Astrocyte (in vitro differentiated cells and primary cell): Measurements from ENCODE around the gene CDH26. TPM values are rescaled to one million over a fixed set of nuclear protein-coding genes. Genes with fewer than 3 reads are reported as not detected.

ENCODE experiments used
- DNase-seq: peaks from one replicate; pipeline ENCODE4 v3.0.0-alpha.2; 2010; ENCODE audit warnings: low read depth
- FAIRE-seq: peaks from 2 replicates; lab custom pipeline; 2011; peaks lifted over from hg19 to GRCh38; lab: Jason Lieb, UNC
- H2AFZ ChIP-seq: 2 replicates; pipeline ENCODE4 v1.6.0; 2012; ENCODE audit warnings: low read depth, low read length, inconsistent platforms
- H3K27ac ChIP-seq: 2 replicates; pipeline ENCODE4 v1.5.1; 2011; ENCODE audit warnings: low read depth, low read length, inconsistent platforms
- H3K27me3 ChIP-seq: 2 replicates; pipeline ENCODE4 v1.6.0; 2011; ENCODE audit warnings: low read length, inconsistent platforms; ENCODE audit not compliant: insufficient read depth
- H3K36me3 ChIP-seq: 2 replicates; pipeline ENCODE4 v1.5.1; 2011; ENCODE audit warnings: low read length, inconsistent platforms; ENCODE audit not compliant: insufficient read depth
- H3K4me1 ChIP-seq: 2 replicates; pipeline ENCODE4 v1.5.1; 2011; ENCODE audit warnings: low read length, inconsistent platforms; ENCODE audit not compliant: insufficient read depth
- H3K4me2 ChIP-seq: 2 replicates; pipeline ENCODE4 v1.6.0; 2012; ENCODE audit warnings: low read length, inconsistent platforms
- H3K4me3 ChIP-seq: 2 replicates; pipeline ENCODE4 v1.5.1; 2011; ENCODE audit warnings: low read depth, mild to moderate bottlenecking, low read length, inconsistent platforms; ENCODE audit not compliant: insufficient read depth
- H3K79me2 ChIP-seq: 2 replicates; pipeline ENCODE4 v1.6.0; 2012; ENCODE audit warnings: mild to moderate bottlenecking, low read length, inconsistent platforms; ENCODE audit not compliant: insufficient read depth
- H3K9ac ChIP-seq: 2 replicates; pipeline ENCODE4 v1.6.0; 2012; ENCODE audit warnings: mild to moderate bottlenecking, low read length, inconsistent platforms
- H3K9me3 ChIP-seq: 2 replicates; pipeline ENCODE4 v1.5.1; 2012; ENCODE audit warnings: low read depth, mild to moderate bottlenecking, low read length, inconsistent platforms; ENCODE audit not compliant: insufficient read depth
- H4K20me1 ChIP-seq: 2 replicates; pipeline ENCODE4 v1.6.0; 2012; ENCODE audit warnings: low read length, inconsistent platforms; ENCODE audit not compliant: insufficient read depth
- H3K27ac Mint-ChIP-seq: one replicate; pipeline ENCODE4 v1.8.0; 2021; ENCODE audit warnings: mild to moderate bottlenecking, mixed read lengths; ENCODE audit not compliant: unreplicated experiment
- H3K27me3 Mint-ChIP-seq: one replicate; pipeline ENCODE4 v1.8.0; 2021; ENCODE audit warnings: low read depth, mixed read lengths; ENCODE audit not compliant: unreplicated experiment
- H3K36me3 Mint-ChIP-seq: one replicate; pipeline ENCODE4 v1.8.0; 2021; ENCODE audit warnings: low read depth, mixed read lengths; ENCODE audit not compliant: unreplicated experiment
- H3K4me1 Mint-ChIP-seq: one replicate; pipeline ENCODE4 v1.8.0; 2021; ENCODE audit warnings: low read depth, mixed read lengths; ENCODE audit not compliant: unreplicated experiment
- H3K4me3 Mint-ChIP-seq: one replicate; pipeline ENCODE4 v1.8.0; 2021; ENCODE audit warnings: mild to moderate bottlenecking, moderate library complexity, mixed read lengths; ENCODE audit not compliant: unreplicated experiment
- H3K9me3 Mint-ChIP-seq: one replicate; pipeline ENCODE4 v1.8.0; 2021; ENCODE audit warnings: mild to moderate bottlenecking, mixed read lengths; ENCODE audit not compliant: unreplicated experiment
- CTCF ChIP-seq: IDR thresholded peaks from 2 replicates; pipeline ENCODE4 v1.5.1; 2011; ENCODE audit warnings: low read depth, mild to moderate bottlenecking, inconsistent platforms, low read length, moderate library complexity; ENCODE audit not compliant: insufficient read depth
- EZH2 ChIP-seq: IDR thresholded peaks from 2 replicates; pipeline ENCODE4 v1.6.1; 2012; ENCODE audit warnings: mild to moderate bottlenecking, low read length, inconsistent platforms; ENCODE audit not compliant: insufficient read depth
- total RNA-seq: library from RNA; stranded (reverse); gene quantifications from 2 replicates; pipeline ENCODE4 v1.2.1, GENCODE V29; 2021

CDH26 gene
- total RNA-seq, 1 donor from 2014 or later, result 0.34 TPM

GRCh38 chr20:60021104-60021503 is 62.9 kb downstream of the CDH26 start:
- Histone ChIP-seq H3K4me2 (no peak overlapping the region), H3K27me3 (no peaks in the 10 kb centered on the region), H3K36me3 (no peaks in the 10 kb centered on the region), H3K27ac (no peak overlapping the region), H4K20me1 (no peaks in the 10 kb centered on the region), H3K9me3 (no peaks in the 10 kb centered on the region), H3K4me3 (no peak overlapping the region), H3K4me1 (no peaks in the 10 kb centered on the region), H3K79me2 (no peaks in the 10 kb centered on the region), H3K9ac (no peak overlapping the region), H2AFZ (no peak overlapping the region)
- DNase-seq (no peak), FAIRE-seq (no peak)
- no peak overlapping the region for H3K27ac Mint-ChIP-seq
- no peaks in the 10 kb centered on the region for H3K27me3 Mint-ChIP-seq
- H3K4me1 Mint-ChIP-seq, result no peaks in the 10 kb centered on the region
- H3K9me3 Mint-ChIP-seq, result no peaks in the 10 kb centered on the region
- H3K4me3 Mint-ChIP-seq, result no peak overlapping the region
- no peak for TF ChIP-seq CTCF
- no peak for TF ChIP-seq EZH2
- H3K36me3 Mint-ChIP-seq, result peaks cover 5% of the 10 kb centered on the region

- Histone ChIP-seq H3K36me3 (no peaks in the 10 kb centered on the region), H3K4me1 (no peaks in the 10 kb centered on the region), H3K9me3 (peaks cover 4% of the 10 kb centered on the region), H3K79me2 (no peaks in the 10 kb centered on the region), H3K27me3 (no peaks in the 10 kb centered on the region), H3K9ac (no peak overlapping the region), H2AFZ (no peak overlapping the region), H3K4me3 (no peak overlapping the region), H4K20me1 (no peaks in the 10 kb centered on the region), H3K27ac (no peak overlapping the region), H3K4me2 (no peak overlapping the region)
- no peak for TF ChIP-seq CTCF
- no peak for TF ChIP-seq EZH2
- no peak for FAIRE-seq
- no peak for DNase-seq
- H3K36me3 Mint-ChIP-seq, result peaks cover 7% of the 10 kb centered on the region
- H3K27ac Mint-ChIP-seq, result no peak overlapping the region
- no peaks in the 10 kb centered on the region for H3K4me1 Mint-ChIP-seq
- H3K27me3 Mint-ChIP-seq, result no peaks in the 10 kb centered on the region
- H3K9me3 Mint-ChIP-seq, result peaks cover under 1% of the 10 kb centered on the region
- no peak overlapping the region for H3K4me3 Mint-ChIP-seq
These were observed 64.6 kb downstream of the CDH26 start for GRCh38 chr20:60022849-60023248.

- Histone ChIP-seq H4K20me1 (no peaks in the 10 kb centered on the region), H3K27ac (no peak overlapping the region), H3K9me3 (peaks cover 4% of the 10 kb centered on the region), H3K4me1 (no peaks in the 10 kb centered on the region), H3K27me3 (no peaks in the 10 kb centered on the region), H3K4me3 (no peak overlapping the region), H3K36me3 (no peaks in the 10 kb centered on the region), H3K4me2 (no peak overlapping the region), H3K9ac (no peak overlapping the region), H2AFZ (no peak overlapping the region), H3K79me2 (no peaks in the 10 kb centered on the region)
- no peak for DNase-seq
- no peak for TF ChIP-seq CTCF
- TF ChIP-seq EZH2, result no peak
- H3K9me3 Mint-ChIP-seq, result peaks cover 2% of the 10 kb centered on the region
- H3K36me3 Mint-ChIP-seq, result peaks cover 7% of the 10 kb centered on the region
- no peak for FAIRE-seq
- no peaks in the 10 kb centered on the region for H3K4me1 Mint-ChIP-seq
- no peak overlapping the region for H3K27ac Mint-ChIP-seq
- H3K27me3 Mint-ChIP-seq, result no peaks in the 10 kb centered on the region
- no peak overlapping the region for H3K4me3 Mint-ChIP-seq
These were observed 66.0 kb downstream of the CDH26 start for GRCh38 chr20:60024245-60024644.
